K562 (cell line): ENCODE data around the gene FBXL13. TPM values are rescaled to one million over a fixed set of nuclear protein-coding genes. Genes with fewer than 3 reads are reported as not detected.
A peak's percentile ranks its signal among the peaks of the same experiment; 100 is the strongest.

Experiments used
- FOXA1 ChIP-seq: fragments of 450-650 bp; IDR thresholded peaks from 2 replicates; pipeline ENCODE4 v1.6.1; 2016; ENCODE audit warnings: mild to moderate bottlenecking, borderline replicate concordance
- FOXM1 ChIP-seq, 2 experiments: fragments of 450-650 bp in 1 of 2; sonication (generic) in 1 of 2; formaldehyde crosslinking in 1 of 2; IDR thresholded peaks; 2 replicates each; pipeline versions ENCODE4 v1.6.1 to v1.9.0; 2017 to 2022; ENCODE audit warnings: low read depth in 2 of 2, mild to moderate bottlenecking in 2 of 2, missing genetic modification reagents in 1 of 2, moderate library complexity in 1 of 2
- HDAC1 ChIP-seq, 2 experiments: fragments of 450-650 bp; IDR thresholded peaks; 2 replicates each; pipeline ENCODE4 v1.6.1; 2016 to 2017; ENCODE audit warnings: inconsistent platforms in 1 of 2, mild to moderate bottlenecking in 1 of 2, moderate library complexity in 1 of 2
- SRSF3 ChIP-seq: fragments of 200-400 bp; formaldehyde crosslinking; IDR thresholded peaks from 2 replicates; pipeline ENCODE4 v1.6.1; 2016; ENCODE audit warnings: mild to moderate bottlenecking, low read length, moderate library complexity; ENCODE audit not compliant: insufficient read depth
- STAT5A ChIP-seq: IDR thresholded peaks from 2 replicates; pipeline ENCODE4 v1.6.1; 2012; ENCODE audit warnings: low read length, inconsistent platforms, borderline replicate concordance
- WHSC1 ChIP-seq: IDR thresholded peaks from one replicate; pipeline ENCODE4 v1.6.1; 2012; ENCODE audit warnings: low read length, control low read depth, inconsistent platforms
- ZNF551 ChIP-seq: fragments of 250-450 bp; sonication (Bioruptor Pico); IDR thresholded peaks from 2 replicates; pipeline ENCODE4 v1.5.0; 2021; ENCODE audit warnings: mild to moderate bottlenecking, moderate library complexity
- polyA plus RNA-seq, 8 experiments: library from polyadenylated mRNA; depleted of rRNA in 4 of 8; stranded (reverse) in 5 of 8; unstranded in 3 of 8; fragments of >200 nt; fragmentation: Nextera tagmentation in 2 of 8; fragmentation: Illumina TruSeq in 1 of 8; extraction: Ambion mirVana in 2 of 8; extraction: Trizol in 1 of 8; gene quantifications; 2 replicates each; pipeline versions ENCODE4 v1.2.1 to v1.2.3, GENCODE V29; 2011 to 2014; ENCODE audit warnings: inconsistent platforms in 1 of 8, missing spikeins in 1 of 8
- total RNA-seq, 7 experiments: library from RNA; depleted of rRNA in 6 of 7; stranded (reverse); fragments of >200 nt in 6 of 7; fragmentation: Illumina TruSeq in 2 of 7; extraction: Trizol in 2 of 7; gene quantifications; 2 replicates each; pipeline versions ENCODE4 v1.2.1 to v1.2.3, GENCODE V29; 2011 to 2021; ENCODE audit warnings: low replicate concordance in 1 of 7
- TF ChIP-seq, protein P1 (sequence below): fragments of 150-350 bp; IDR thresholded peaks from 2 replicates; pipeline ENCODE4 v1.6.1; 2014; ENCODE audit warnings: low read depth, mild to moderate bottlenecking, low read length, borderline replicate concordance
- TF ChIP-seq, protein P2 (sequence below): fragments of 250-450 bp; sonication (Bioruptor Pico); IDR thresholded peaks from 2 replicates; pipeline ENCODE4 v1.5.0; 2021; ENCODE audit warnings: mild to moderate bottlenecking, moderate library complexity
- TF ChIP-seq, protein P3 (sequence below): fragments of 450-650 bp; conservative IDR thresholded peaks from 2 replicates; pipeline ENCODE4 v1.6.1; 2016; ENCODE audit warnings: missing genetic modification characterization, low read depth, mild to moderate bottlenecking, missing compliant biosample characterization, moderate library complexity
- TF ChIP-seq, protein P4 (sequence below): fragments of 450-650 bp; IDR thresholded peaks from 2 replicates; pipeline ENCODE4 v1.6.1; 2016; ENCODE audit warnings: low read depth

FBXL13 gene
- total and polyA plus RNA-seq, 9 of the 15 experiments (the other 6 are each of a cell fraction or from before 2014, with no cell fraction given), result 16.3 to 55.0 (median 25.4) TPM

DNA sequence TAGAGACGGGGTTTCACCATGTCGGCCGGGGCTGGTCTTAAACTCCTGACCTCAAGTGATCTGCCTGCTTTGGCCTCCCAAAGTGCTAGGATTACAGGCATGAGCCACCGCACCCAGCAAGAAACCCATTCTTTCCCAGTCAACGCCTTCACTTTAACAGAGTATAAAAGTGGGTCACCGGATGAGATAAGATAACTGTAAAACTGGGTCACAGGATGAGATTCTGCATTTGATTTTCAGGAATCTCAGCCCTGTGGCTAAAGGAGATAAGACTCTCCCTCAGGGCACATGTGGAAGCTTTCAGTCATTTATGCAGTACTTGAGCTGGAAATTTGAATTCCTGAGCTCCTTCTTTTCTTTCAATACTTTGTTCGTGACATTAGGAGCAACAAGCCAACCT, 91.0 kb downstream of the FBXL13 start (continued):
- TF ChIP-seq, protein P1, sequence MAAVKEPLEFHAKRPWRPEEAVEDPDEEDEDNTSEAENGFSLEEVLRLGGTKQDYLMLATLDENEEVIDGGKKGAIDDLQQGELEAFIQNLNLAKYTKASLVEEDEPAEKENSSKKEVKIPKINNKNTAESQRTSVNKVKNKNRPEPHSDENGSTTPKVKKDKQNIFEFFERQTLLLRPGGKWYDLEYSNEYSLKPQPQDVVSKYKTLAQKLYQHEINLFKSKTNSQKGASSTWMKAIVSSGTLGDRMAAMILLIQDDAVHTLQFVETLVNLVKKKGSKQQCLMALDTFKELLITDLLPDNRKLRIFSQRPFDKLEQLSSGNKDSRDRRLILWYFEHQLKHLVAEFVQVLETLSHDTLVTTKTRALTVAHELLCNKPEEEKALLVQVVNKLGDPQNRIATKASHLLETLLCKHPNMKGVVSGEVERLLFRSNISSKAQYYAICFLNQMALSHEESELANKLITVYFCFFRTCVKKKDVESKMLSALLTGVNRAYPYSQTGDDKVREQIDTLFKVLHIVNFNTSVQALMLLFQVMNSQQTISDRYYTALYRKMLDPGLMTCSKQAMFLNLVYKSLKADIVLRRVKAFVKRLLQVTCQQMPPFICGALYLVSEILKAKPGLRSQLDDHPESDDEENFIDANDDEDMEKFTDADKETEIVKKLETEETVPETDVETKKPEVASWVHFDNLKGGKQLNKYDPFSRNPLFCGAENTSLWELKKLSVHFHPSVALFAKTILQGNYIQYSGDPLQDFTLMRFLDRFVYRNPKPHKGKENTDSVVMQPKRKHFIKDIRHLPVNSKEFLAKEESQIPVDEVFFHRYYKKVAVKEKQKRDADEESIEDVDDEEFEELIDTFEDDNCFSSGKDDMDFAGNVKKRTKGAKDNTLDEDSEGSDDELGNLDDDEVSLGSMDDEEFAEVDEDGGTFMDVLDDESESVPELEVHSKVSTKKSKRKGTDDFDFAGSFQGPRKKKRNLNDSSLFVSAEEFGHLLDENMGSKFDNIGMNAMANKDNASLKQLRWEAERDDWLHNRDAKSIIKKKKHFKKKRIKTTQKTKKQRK, result no peak
- TF ChIP-seq ZNF551 (CRISPR knock-in tag), result no peak
- peak; percentile 47 to 99; a peak in 2 of 4 replicates for TF ChIP-seq HDAC1 (IDR thresholded peaks at IDR 0.05)
- TF ChIP-seq STAT5A, result peak; percentile 73
- no peak for TF ChIP-seq FOXA1
- no peak for TF ChIP-seq SRSF3
- TF ChIP-seq, protein P2, sequence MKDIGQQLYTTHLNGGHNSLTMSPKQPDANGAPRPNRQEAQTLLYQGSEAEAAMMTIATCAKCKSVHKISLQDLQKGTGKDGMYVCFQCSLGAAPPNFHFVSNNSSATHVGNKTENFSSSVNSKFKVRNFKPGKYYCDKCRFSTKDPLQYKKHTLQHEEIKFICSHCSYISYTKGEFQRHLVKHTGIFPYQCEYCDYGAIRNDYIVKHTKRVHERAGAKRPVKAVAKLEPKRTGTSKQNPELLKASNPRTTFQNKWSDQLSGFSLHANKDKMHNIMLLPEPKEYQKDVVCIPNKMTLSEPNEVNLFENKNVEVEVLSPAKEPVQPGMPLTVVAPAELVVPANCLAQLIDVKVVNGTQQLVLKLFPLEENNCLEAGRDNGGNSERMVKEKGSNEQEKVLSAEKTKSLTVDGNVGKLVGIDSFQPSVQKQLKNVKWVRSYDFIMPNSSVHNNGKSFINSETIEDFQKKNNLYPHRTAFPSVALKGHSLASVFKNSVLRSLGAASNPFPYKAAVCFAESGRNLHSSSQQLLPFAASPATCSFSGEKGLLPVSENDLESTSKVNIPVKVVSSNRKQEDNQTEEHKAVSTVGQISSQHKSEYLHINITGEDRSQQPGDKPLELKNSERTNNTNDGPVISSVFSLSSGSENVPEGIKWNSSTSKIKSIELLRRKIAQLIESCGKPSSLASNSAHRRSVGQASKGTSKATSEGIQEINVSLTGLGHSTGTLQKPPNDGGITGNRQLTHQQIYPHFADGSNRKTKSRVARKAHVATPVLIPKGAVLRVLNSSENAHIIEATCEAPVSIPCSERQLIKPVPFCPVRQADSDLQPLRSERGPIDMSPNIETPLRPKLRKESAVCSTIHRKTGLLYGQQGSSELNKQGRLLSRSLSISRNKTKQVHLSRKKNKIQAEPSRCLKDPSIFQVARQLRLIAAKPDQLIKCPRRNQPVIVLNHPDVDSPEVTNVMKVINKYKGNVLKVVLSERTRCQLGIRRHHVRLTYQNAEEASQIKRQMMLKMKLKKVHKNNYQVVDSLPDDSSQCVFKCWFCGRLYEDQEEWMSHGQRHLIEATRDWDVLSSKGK, result 0 out of 2 replicates have a peak, but pooled peaks have one; percentile 19
- TF ChIP-seq, protein P3, sequence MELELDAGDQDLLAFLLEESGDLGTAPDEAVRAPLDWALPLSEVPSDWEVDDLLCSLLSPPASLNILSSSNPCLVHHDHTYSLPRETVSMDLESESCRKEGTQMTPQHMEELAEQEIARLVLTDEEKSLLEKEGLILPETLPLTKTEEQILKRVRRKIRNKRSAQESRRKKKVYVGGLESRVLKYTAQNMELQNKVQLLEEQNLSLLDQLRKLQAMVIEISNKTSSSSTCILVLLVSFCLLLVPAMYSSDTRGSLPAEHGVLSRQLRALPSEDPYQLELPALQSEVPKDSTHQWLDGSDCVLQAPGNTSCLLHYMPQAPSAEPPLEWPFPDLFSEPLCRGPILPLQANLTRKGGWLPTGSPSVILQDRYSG, result 0 out of 2 replicates have a peak, but pooled peaks have one; percentile 63
- TF ChIP-seq, protein P4, sequence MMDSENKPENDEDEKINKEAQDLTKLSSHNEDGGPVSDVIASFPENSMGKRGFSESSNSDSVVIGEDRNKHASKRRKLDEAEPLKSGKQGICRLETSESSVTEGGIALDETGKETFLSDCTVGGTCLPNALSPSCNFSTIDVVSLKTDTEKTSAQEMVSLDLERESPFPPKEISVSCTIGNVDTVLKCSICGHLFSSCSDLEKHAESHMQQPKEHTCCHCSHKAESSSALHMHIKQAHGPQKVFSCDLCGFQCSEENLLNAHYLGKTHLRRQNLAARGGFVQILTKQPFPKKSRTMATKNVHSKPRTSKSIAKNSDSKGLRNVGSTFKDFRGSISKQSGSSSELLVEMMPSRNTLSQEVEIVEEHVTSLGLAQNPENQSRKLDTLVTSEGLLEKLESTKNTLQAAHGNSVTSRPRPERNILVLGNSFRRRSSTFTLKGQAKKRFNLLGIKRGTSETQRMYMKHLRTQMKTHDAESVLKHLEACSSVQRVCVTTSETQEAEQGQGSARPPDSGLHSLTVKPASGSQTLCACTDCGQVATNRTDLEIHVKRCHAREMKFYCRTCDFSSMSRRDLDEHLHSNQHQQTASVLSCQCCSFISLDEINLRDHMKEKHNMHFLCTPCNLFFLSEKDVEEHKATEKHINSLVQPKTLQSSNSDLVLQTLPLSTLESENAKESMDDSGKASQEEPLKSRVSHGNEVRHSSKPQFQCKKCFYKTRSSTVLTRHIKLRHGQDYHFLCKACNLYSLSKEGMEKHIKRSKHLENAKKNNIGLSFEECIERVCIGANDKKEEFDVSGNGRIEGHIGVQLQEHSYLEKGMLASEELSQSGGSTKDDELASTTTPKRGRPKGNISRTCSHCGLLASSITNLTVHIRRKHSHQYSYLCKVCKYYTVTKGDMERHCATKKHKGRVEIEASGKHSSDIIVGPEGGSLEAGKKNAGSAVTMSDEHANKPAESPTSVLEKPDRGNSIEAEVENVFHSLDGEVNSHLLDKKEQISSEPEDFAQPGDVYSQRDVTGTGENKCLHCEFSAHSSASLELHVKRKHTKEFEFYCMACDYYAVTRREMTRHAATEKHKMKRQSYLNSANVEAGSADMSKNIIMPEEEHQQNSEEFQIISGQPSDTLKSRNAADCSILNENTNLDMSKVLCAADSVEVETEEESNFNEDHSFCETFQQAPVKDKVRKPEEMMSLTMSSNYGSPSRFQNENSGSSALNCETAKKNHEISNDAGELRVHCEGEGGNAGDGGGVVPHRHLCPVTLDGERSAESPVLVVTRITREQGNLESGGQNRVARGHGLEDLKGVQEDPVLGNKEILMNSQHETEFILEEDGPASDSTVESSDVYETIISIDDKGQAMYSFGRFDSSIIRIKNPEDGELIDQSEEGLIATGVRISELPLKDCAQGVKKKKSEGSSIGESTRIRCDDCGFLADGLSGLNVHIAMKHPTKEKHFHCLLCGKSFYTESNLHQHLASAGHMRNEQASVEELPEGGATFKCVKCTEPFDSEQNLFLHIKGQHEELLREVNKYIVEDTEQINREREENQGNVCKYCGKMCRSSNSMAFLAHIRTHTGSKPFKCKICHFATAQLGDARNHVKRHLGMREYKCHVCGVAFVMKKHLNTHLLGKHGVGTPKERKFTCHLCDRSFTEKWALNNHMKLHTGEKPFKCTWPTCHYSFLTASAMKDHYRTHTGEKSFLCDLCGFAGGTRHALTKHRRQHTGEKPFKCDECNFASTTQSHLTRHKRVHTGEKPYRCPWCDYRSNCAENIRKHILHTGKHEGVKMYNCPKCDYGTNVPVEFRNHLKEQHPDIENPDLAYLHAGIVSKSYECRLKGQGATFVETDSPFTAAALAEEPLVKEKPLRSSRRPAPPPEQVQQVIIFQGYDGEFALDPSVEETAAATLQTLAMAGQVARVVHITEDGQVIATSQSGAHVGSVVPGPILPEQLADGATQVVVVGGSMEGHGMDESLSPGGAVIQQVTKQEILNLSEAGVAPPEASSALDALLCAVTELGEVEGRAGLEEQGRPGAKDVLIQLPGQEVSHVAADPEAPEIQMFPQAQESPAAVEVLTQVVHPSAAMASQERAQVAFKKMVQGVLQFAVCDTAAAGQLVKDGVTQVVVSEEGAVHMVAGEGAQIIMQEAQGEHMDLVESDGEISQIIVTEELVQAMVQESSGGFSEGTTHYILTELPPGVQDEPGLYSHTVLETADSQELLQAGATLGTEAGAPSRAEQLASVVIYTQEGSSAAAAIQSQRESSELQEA, result no peak
- TF ChIP-seq WHSC1, result no peak
- TF ChIP-seq FOXM1 (IDR thresholded peaks at IDR 0.05; ENCODE audit: low read depth), result peak; percentile 80; the same call in 1 of the 2 replicates
- no peak for TF ChIP-seq FOXM1 (CRISPR knock-in tag; IDR thresholded peaks at IDR 0.05; ENCODE audit: low read depth)
